HEK293T (cell line): ENCODE results near the gene CCNT2.

Source experiments
- BHLHE40 ChIP-seq: fragments of 450-650 bp; IDR thresholded peaks from 2 replicates; pipeline ENCODE4 v1.6.1; 2016; ENCODE audit warnings: mild to moderate bottlenecking, moderate library complexity, borderline replicate concordance
- CTBP1 ChIP-seq: fragments of 450-650 bp; IDR thresholded peaks from 2 replicates; pipeline ENCODE4 v1.6.1; 2016; ENCODE audit warnings: borderline replicate concordance
- ELF4 ChIP-seq: fragments of 450-650 bp; IDR thresholded peaks from 2 replicates; pipeline ENCODE4 v1.6.1; 2017; ENCODE audit warnings: antibody characterized with exemption
- FOXA1 ChIP-seq: fragments of 450-650 bp; IDR thresholded peaks from 2 replicates; pipeline ENCODE4 v1.6.1; 2016; ENCODE audit warnings: mild to moderate bottlenecking
- FOXK2 ChIP-seq: fragments of 450-650 bp; IDR thresholded peaks from 2 replicates; pipeline ENCODE4 v1.6.1; 2016; ENCODE audit warnings: mild to moderate bottlenecking
- FOXM1 ChIP-seq: fragments of 450-650 bp; IDR thresholded peaks from 2 replicates; pipeline ENCODE4 v1.6.1; 2017; ENCODE audit warnings: mild to moderate bottlenecking, borderline replicate concordance
- HDGF ChIP-seq: fragments of 450-650 bp; IDR thresholded peaks from 2 replicates; pipeline ENCODE4 v1.6.1; 2017; ENCODE audit warnings: antibody characterized with exemption, borderline replicate concordance
- L3MBTL2 ChIP-seq: fragments of 450-650 bp; conservative IDR thresholded peaks from 2 replicates; pipeline ENCODE4 v1.6.1; 2016; ENCODE audit warnings: mild to moderate bottlenecking
- LEF1 ChIP-seq: fragments of 450-650 bp; IDR thresholded peaks from 2 replicates; pipeline ENCODE4 v1.6.1; 2017; ENCODE audit warnings: mild to moderate bottlenecking, borderline replicate concordance
- NFRKB ChIP-seq: fragments of 450-650 bp; IDR thresholded peaks from 2 replicates; pipeline ENCODE4 v1.6.1; 2016; ENCODE audit warnings: mild to moderate bottlenecking, moderate library complexity
- SP1 ChIP-seq: fragments of 450-650 bp; IDR thresholded peaks from 2 replicates; pipeline ENCODE4 v1.6.1; 2017
- TARDBP ChIP-seq: fragments of 450-650 bp; IDR thresholded peaks from 2 replicates; pipeline ENCODE4 v1.6.1; 2016
- ZNF384 ChIP-seq: fragments of 450-650 bp; IDR thresholded peaks from 2 replicates; pipeline ENCODE4 v1.6.1; 2016

GRCh38 chr2:134949981-134950708 is 31.5 kb downstream of the CCNT2 start:
- TF ChIP-seq FOXK2 (no peak), L3MBTL2 (no peak), SP1 (no peak), FOXA1 (no peak), NFRKB (no peak), BHLHE40 (no peak), CTBP1 (no peak), ZNF384 (no peak), HDGF (no peak), FOXM1 (no peak), ELF4 (no peak), TARDBP (no peak), LEF1 (no peak)
